OCI-LY3 (cell line): ENCODE measurements around the gene NOL4L.

Experiments
- CTCF ChIP-seq: fragments of 200-600, 300-600 bp; sonication (generic); IDR thresholded peaks from 2 replicates; pipeline ENCODE4 v1.5.1; 2014; ENCODE audit warnings: antibody characterized with exemption, low read length, low read depth
- EZH2phosphoT487 ChIP-seq: fragments of 200-600 bp; shearing (Covaris generic); IDR thresholded peaks from 2 replicates; pipeline ENCODE4 v1.6.1; 2018; ENCODE audit warnings: antibody characterized with exemption, mixed run types, low read depth

- TF ChIP-seq CTCF, result no peak
- TF ChIP-seq EZH2phosphoT487, result no peak
Measured at GRCh38 chr20:32480371-32481241, 104.5 kb downstream of the NOL4L start.
